Adrenal gland (tissue), 5 donors: ENCODE data around the gene SBSN.

ENCODE experiments used
- POLR2A ChIP-seq, 2 donors: fragments of 450-650 bp; IDR thresholded peaks; one replicate each; pipeline ENCODE4 v1.6.1; 2017; ENCODE audit warnings: antibody characterized with exemption in 2 of 2, mild to moderate bottlenecking in 2 of 2, moderate library complexity in 1 of 2
- TF ChIP-seq, protein P1 (sequence below), 6 experiments: fragments of 450-650 bp in 4 of 6; fragments of 200-600 bp in 2 of 6; sonication (generic) in 1 of 6; IDR thresholded peaks; 1 replicate in 5 of 6; 2 replicates in 1 of 6; pipeline versions ENCODE4 v1.5.1 to v1.8.0; 2016 to 2021; ENCODE audit warnings: antibody characterized with exemption in 6 of 6, mild to moderate bottlenecking in 2 of 6, moderate library complexity in 1 of 6
- donor health status: DM: no; HTN: no; CAD: no.

DNA sequence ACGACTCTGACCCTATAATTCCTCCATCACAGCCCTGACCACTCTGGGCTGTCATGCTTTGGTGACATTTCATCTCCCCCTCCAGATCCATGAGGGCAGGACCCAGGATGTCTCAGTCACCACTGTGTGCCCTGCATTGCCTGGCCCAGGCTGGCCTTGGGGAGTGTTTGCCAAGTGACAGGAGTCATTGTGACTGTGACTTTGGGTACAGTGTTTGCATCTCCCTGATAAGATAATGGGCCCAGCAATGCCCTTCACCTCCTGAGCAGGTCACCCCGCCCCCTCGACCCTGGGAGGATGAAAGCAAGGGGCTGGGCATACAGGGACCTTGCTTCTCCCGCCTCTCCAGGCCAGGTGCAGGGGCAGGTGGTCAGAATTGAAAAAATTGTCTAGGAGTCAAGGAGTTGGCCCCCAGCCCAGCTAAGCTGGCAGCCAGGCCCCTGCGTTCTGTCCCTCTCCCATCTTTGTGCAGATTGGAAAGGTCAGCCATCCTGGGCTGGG lies 41.2 kb upstream of the SBSN start:
- TF ChIP-seq, protein P1, sequence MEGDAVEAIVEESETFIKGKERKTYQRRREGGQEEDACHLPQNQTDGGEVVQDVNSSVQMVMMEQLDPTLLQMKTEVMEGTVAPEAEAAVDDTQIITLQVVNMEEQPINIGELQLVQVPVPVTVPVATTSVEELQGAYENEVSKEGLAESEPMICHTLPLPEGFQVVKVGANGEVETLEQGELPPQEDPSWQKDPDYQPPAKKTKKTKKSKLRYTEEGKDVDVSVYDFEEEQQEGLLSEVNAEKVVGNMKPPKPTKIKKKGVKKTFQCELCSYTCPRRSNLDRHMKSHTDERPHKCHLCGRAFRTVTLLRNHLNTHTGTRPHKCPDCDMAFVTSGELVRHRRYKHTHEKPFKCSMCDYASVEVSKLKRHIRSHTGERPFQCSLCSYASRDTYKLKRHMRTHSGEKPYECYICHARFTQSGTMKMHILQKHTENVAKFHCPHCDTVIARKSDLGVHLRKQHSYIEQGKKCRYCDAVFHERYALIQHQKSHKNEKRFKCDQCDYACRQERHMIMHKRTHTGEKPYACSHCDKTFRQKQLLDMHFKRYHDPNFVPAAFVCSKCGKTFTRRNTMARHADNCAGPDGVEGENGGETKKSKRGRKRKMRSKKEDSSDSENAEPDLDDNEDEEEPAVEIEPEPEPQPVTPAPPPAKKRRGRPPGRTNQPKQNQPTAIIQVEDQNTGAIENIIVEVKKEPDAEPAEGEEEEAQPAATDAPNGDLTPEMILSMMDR (IDR thresholded peaks at IDR 0.05) = no peak
- no peak for TF ChIP-seq POLR2A (IDR thresholded peaks at IDR 0.05)
